CD14-positive monocyte (primary cell): ENCODE measurements around the gene AK9. TPM values are rescaled to one million over a fixed set of nuclear protein-coding genes. Genes with fewer than 3 reads are reported as not detected.

ENCODE experiments used
- DNase-seq, 3 donors: peaks; one replicate each; pipeline ENCODE4 v3.0.0-alpha.2; 2011 to 2022
- H2AFZ ChIP-seq: 2 replicates; pipeline ENCODE4 v1.6.0; 2012; ENCODE audit warnings: mild to moderate bottlenecking, low read depth, low read length, inconsistent platforms; ENCODE audit not compliant: insufficient read depth, poor library complexity, severe bottlenecking
- H3K27ac ChIP-seq, 2 donors: 1 replicate in 1 of 2; 2 replicates in 1 of 2; pipeline ENCODE4 v1.5.1; 2012 to 2013; ENCODE audit warnings: low read length in 2 of 2, control low read depth in 1 of 2, inconsistent platforms in 1 of 2, low read depth in 1 of 2, mild to moderate bottlenecking in 1 of 2
- H3K27me3 ChIP-seq, 2 donors: one replicate each; pipeline versions ENCODE4 v1.6.0 to v1.6.1; 2011 to 2013; ENCODE audit warnings: low read length in 2 of 2; ENCODE audit not compliant: control insufficient read depth in 2 of 2, insufficient read depth in 2 of 2
- H3K36me3 ChIP-seq, 2 donors: replicated peaks in 1 of 2; 1 replicate in 1 of 2; 2 replicates in 1 of 2; pipeline versions ENCODE4 v1.5.1 to v1.6.1; 2012 to 2013; ENCODE audit warnings: low read length in 2 of 2, control low read depth in 1 of 2, inconsistent platforms in 1 of 2, mild to moderate bottlenecking in 1 of 2; ENCODE audit not compliant: insufficient read depth in 2 of 2, control insufficient read depth in 1 of 2
- H3K4me1 ChIP-seq, 2 donors: 1 replicate in 1 of 2; 2 replicates in 1 of 2; pipeline versions ENCODE4 v1.5.1 to v1.6.1; 2012 to 2013; ENCODE audit warnings: low read length in 2 of 2, control low read depth in 1 of 2, inconsistent platforms in 1 of 2, mild to moderate bottlenecking in 1 of 2, moderate library complexity in 1 of 2; ENCODE audit not compliant: insufficient read depth in 2 of 2, control insufficient read depth in 1 of 2
- H3K4me2 ChIP-seq: replicated peaks from 2 replicates; pipeline ENCODE3; 2012; ENCODE audit warnings: low read length, moderate library complexity, mild to moderate bottlenecking; ENCODE audit not compliant: poor library complexity, severe bottlenecking; ENCODE audit errors: extremely low read depth
- H3K4me3 ChIP-seq, 3 experiments: fragments of 200-600 bp in 1 of 3; sonication (generic) in 1 of 3; replicated peaks in 1 of 3; 1 replicate in 2 of 3; 2 replicates in 1 of 3; pipeline ENCODE4 v1.5.1; 2011 to 2013; ENCODE audit warnings: low read length in 3 of 3, mild to moderate bottlenecking in 3 of 3, control low read depth in 2 of 3, low read depth in 2 of 3, inconsistent platforms in 1 of 3, moderate library complexity in 1 of 3
- H3K79me2 ChIP-seq: 2 replicates; pipeline ENCODE4 v1.6.0; 2012; ENCODE audit warnings: mild to moderate bottlenecking, control low read depth, inconsistent platforms, low read length, moderate library complexity; ENCODE audit not compliant: insufficient read depth
- H3K9ac ChIP-seq: 2 replicates; pipeline ENCODE4 v1.6.0; 2017; ENCODE audit warnings: low read length, mild to moderate bottlenecking; ENCODE audit not compliant: insufficient read depth, poor library complexity, severe bottlenecking
- H3K9me3 ChIP-seq, 2 donors: replicated peaks in 1 of 2; 1 replicate in 1 of 2; 2 replicates in 1 of 2; pipeline versions ENCODE4 v1.5.1 to v1.6.1; 2012 to 2013; ENCODE audit warnings: low read length in 2 of 2, control low read depth in 1 of 2; ENCODE audit not compliant: control insufficient read depth in 1 of 2, insufficient read depth in 1 of 2
- H4K20me1 ChIP-seq: 2 replicates; pipeline ENCODE4 v1.6.0; 2012; ENCODE audit warnings: mild to moderate bottlenecking, low read length, control low read depth, moderate library complexity; ENCODE audit not compliant: insufficient read depth
- H3K27ac Mint-ChIP-seq, 7 donors: one replicate each; pipeline ENCODE4 v1.8.0; 2020; ENCODE audit warnings: mild to moderate bottlenecking in 7 of 7, mixed read lengths in 7 of 7, moderate library complexity in 6 of 7, inconsistent platforms in 2 of 7
- H3K27me3 Mint-ChIP-seq, 3 donors: one replicate each; pipeline ENCODE4 v1.8.0; 2021 to 2022; ENCODE audit warnings: low read depth in 3 of 3, mild to moderate bottlenecking in 3 of 3, mixed read lengths in 3 of 3, moderate library complexity in 3 of 3, inconsistent platforms in 1 of 3
- H3K36me3 Mint-ChIP-seq, 2 donors: one replicate each; pipeline ENCODE4 v1.8.0; 2020; ENCODE audit warnings: mixed read lengths in 2 of 2, inconsistent platforms in 1 of 2, mild to moderate bottlenecking in 1 of 2
- H3K4me1 Mint-ChIP-seq: one replicate; pipeline ENCODE4 v1.8.0; 2020; ENCODE audit warnings: mild to moderate bottlenecking, mixed read lengths
- H3K4me3 Mint-ChIP-seq, 2 donors: one replicate each; pipeline ENCODE4 v1.8.0; 2020; ENCODE audit warnings: mild to moderate bottlenecking in 2 of 2, mixed read lengths in 2 of 2, moderate library complexity in 1 of 2
- H3K9me3 Mint-ChIP-seq, 7 donors: one replicate each; pipeline ENCODE4 v1.8.0; 2020 to 2022; ENCODE audit warnings: mixed read lengths in 7 of 7, mild to moderate bottlenecking in 6 of 7, moderate library complexity in 6 of 7, inconsistent platforms in 2 of 7
- WGBS: methylation state at CpG from one replicate; pipeline ENCODE4 v1.1.5; 2013; ENCODE audit warnings: missing lambda C conversion rate; ENCODE audit not compliant: insufficient coverage; 5-methylcytosine and 5-hydroxymethylcytosine counted together
- intact Hi-C, 2 donors: fragments of 100-400 bp; cut with micrococcal nuclease; formaldehyde crosslinking; loops; one replicate each; pipeline versions ENCODE4 v1.15.0 to v1.15.1; 2023
- polyA plus RNA-seq, 3 donors: library from polyadenylated mRNA; depleted of rRNA in 1 of 3; unstranded in 2 of 3; stranded (reverse) in 1 of 3; fragments of 300-500 nt in 2 of 3; fragments of >200 nt in 1 of 3; fragmentation: Illumina TruSeq in 2 of 3; gene quantifications; 1 replicate in 2 of 3; 2 replicates in 1 of 3; pipeline ENCODE4 v1.2.3, GENCODE V29; 2012 to 2021
- TF ChIP-seq, protein P1 (sequence below): fragments of 200-600 bp; IDR thresholded peaks from one replicate; pipeline ENCODE4 v1.8.0; 2022; ENCODE audit warnings: antibody characterized with exemption, mild to moderate bottlenecking

The AK9 gene
- polyA plus RNA-seq, 3 donors = 2.6 to 3.1 (median 2.8) TPM

DNA sequence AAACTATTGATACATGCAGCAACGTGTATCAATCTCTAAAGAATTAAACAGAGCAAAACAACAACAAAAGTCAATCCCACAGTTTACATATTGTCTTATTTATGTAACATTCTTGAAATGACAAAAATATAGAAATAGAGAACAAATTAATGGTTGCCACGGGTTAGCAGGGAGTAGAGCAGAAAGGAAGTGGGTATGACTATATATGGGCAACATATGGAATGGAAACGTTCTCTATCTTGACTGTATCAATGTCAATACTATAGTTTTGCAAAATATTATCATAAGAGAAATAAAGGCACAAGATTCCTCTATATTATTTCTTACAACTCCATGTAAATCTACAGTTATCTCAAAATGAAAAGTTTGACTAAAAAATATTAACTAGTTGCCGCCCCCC, 12.8 kb downstream of the AK9 start:
- intact Hi-C loops = no loop called here
- Mint-ChIP-seq H3K27ac (no peak overlapping the region), H3K36me3 (peaks cover 0 to 6% of the 10 kb centered on the region in 2 donors), H3K27me3 (peaks cover 2 to 3% (median 3%) of the 10 kb centered on the region in 3 donors), H3K4me3 (no peak overlapping the region), H3K9me3 (peaks cover 0 to 13% (median 0%) of the 10 kb centered on the region in 7 donors), H3K4me1 (no peaks in the 10 kb centered on the region)
- Histone ChIP-seq H3K9ac (no peak overlapping the region), H3K9me3 (no peaks in the 10 kb centered on the region), H3K4me2 (no peak overlapping the region), H3K36me3 (no peaks in the 10 kb centered on the region), H2AFZ (no peak overlapping the region), H3K27ac (no peak overlapping the region), H3K27me3 (no peaks in the 10 kb centered on the region), H3K79me2 (no peaks in the 10 kb centered on the region), H3K4me3 (no peak overlapping the region), H4K20me1 (no peaks in the 10 kb centered on the region), H3K4me1 (no peaks in the 10 kb centered on the region)
- DNase-seq = no peak
- TF ChIP-seq, protein P1, sequence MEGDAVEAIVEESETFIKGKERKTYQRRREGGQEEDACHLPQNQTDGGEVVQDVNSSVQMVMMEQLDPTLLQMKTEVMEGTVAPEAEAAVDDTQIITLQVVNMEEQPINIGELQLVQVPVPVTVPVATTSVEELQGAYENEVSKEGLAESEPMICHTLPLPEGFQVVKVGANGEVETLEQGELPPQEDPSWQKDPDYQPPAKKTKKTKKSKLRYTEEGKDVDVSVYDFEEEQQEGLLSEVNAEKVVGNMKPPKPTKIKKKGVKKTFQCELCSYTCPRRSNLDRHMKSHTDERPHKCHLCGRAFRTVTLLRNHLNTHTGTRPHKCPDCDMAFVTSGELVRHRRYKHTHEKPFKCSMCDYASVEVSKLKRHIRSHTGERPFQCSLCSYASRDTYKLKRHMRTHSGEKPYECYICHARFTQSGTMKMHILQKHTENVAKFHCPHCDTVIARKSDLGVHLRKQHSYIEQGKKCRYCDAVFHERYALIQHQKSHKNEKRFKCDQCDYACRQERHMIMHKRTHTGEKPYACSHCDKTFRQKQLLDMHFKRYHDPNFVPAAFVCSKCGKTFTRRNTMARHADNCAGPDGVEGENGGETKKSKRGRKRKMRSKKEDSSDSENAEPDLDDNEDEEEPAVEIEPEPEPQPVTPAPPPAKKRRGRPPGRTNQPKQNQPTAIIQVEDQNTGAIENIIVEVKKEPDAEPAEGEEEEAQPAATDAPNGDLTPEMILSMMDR = no peak
- WGBS = 100% methylated on average over 1 of the region's 4 CpGs

DNA sequence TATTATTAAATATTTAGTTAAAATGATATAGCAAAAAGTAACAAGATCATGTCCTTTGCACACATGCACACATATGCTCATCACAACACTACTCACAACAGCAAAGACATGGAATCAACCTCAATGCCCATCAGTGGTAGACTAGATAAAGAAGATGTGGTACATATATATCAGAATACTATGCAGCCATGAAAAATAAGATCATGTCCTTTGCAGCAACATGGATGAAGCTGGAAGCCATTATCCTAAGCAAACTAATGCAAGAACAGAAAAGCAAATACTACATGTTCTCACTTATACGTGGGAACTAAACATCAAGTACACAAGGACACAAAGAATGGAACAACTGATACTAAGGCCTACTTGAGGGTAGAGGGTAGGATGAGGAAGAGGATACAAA, 14.3 kb downstream of the AK9 start:
- Histone ChIP-seq H3K36me3 (no peaks in the 10 kb centered on the region), H3K79me2 (no peaks in the 10 kb centered on the region), H3K27ac (no peak overlapping the region), H3K4me2 (no peak overlapping the region), H4K20me1 (no peaks in the 10 kb centered on the region), H2AFZ (no peak overlapping the region), H3K27me3 (no peaks in the 10 kb centered on the region), H3K9ac (no peak overlapping the region), H3K9me3 (no peaks in the 10 kb centered on the region), H3K4me1 (no peaks in the 10 kb centered on the region), H3K4me3 (no peak overlapping the region)
- TF ChIP-seq, protein P1 = no peak
- Mint-ChIP-seq H3K9me3 (peaks cover 0 to 7% (median 0%) of the 10 kb centered on the region in 7 donors), H3K27me3 (peaks cover under 1 to 3% (median 2%) of the 10 kb centered on the region in 3 donors), H3K36me3 (peaks cover 0 to 6% of the 10 kb centered on the region in 2 donors), H3K27ac (no peak overlapping the region), H3K4me3 (no peak overlapping the region), H3K4me1 (no peaks in the 10 kb centered on the region)
- intact Hi-C loops = no loop called here
- no CpG with 5 or more reads among the region's 1 CpG for WGBS
- no peak for DNase-seq
